ENCODE results near the gene PPP2R2D.
"Not testable (repeated sequence)": the region's sequence is repeated elsewhere in the genome, so short reads cannot be mapped to it uniquely, and the experiment has no call there.

PPP2R2D gene

GRCh38 chr10:131909014-131909808, 8.4 kb downstream of the PPP2R2D start:
- no peak for DNase-seq

GRCh38 chr10:131909929-131910328, 9.1 kb downstream of the PPP2R2D start:
- DNase-seq: no peak

GRCh38 chr10:131910663-131911314, 10.0 kb downstream of the PPP2R2D start:
- DNase-seq: no peak

- no peak for DNase-seq
Measured at GRCh38 chr10:131911451-131911850, 10.6 kb downstream of the PPP2R2D start.

- no peak for DNase-seq
Measured at GRCh38 chr10:131912620-131913019, 11.8 kb downstream of the PPP2R2D start.

GRCh38 chr10:131915484-131915883, 14.7 kb downstream of the PPP2R2D start:
- DNase-seq: no peak

- no peak for DNase-seq
Measured at GRCh38 chr10:131915990-131916766, 15.4 kb downstream of the PPP2R2D start.

- not testable (repeated sequence) for DNase-seq
Measured at GRCh38 chr10:131916767-131917160, 16.0 kb downstream of the PPP2R2D start.

GRCh38 chr10:131917496-131917895, 16.7 kb downstream of the PPP2R2D start:
- DNase-seq: not testable (repeated sequence)

- not testable (repeated sequence) for DNase-seq
Measured at GRCh38 chr10:131919461-131919860, 18.7 kb downstream of the PPP2R2D start.

GRCh38 chr10:131920151-131920550, 19.3 kb downstream of the PPP2R2D start:
- no peak for DNase-seq

- no peak for DNase-seq
Measured at GRCh38 chr10:131920693-131921092, 19.9 kb downstream of the PPP2R2D start.

- DNase-seq: no peak
Measured at GRCh38 chr10:131921184-131921583, 20.4 kb downstream of the PPP2R2D start.

- DNase-seq: no peak
Measured at GRCh38 chr10:131923038-131923756, 22.4 kb downstream of the PPP2R2D start.

GRCh38 chr10:131925011-131925649, 24.3 kb downstream of the PPP2R2D start:
- DNase-seq: peak; percentile 33

GRCh38 chr10:131925716-131926115, 24.9 kb downstream of the PPP2R2D start:
- no peak for DNase-seq

- no peak for DNase-seq
Measured at GRCh38 chr10:131926253-131926652, 25.4 kb downstream of the PPP2R2D start.

GRCh38 chr10:131926743-131927595, 26.2 kb downstream of the PPP2R2D start:
- DNase-seq: no peak

- peak; percentile 53 for DNase-seq
Measured at GRCh38 chr10:131928248-131929095, 27.7 kb downstream of the PPP2R2D start.

- DNase-seq: no peak
Measured at GRCh38 chr10:131929122-131929845, 28.5 kb downstream of the PPP2R2D start.

Data from suppressor macrophage treated with lipopolysaccharide for 4 hours (primary cell).